IPS DF 4.7 (cell line): ENCODE results near the gene MRPL18.
"Not testable (repeated sequence)": the region's sequence is repeated elsewhere in the genome, so short reads cannot be mapped to it uniquely, and the experiment has no call there.

ENCODE experiments used
- DNase-seq: peaks from one replicate; pipeline ENCODE4 v3.0.0-alpha.2; 2013; ENCODE audit warnings: low spot score; ENCODE audit errors: extremely low read depth

The MRPL18 gene

DNA sequence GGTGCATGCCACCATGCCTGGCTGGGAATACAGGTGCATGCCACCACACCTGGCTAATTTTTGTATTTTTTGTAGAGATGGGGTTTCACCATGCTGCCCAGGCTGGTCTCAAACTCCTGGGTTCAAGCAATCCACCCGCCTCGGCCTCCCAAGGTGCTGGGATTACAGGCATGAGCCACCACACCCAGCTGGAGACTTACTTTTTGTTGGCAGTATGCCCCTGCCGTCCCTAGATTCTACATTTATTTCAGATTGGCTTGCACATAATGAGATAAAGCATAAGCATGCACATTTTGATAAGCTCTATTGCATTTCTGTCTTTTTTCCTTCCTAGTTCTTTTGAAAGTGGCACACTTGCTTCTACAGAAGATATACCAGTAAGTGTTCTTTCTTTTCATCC is 26.5 kb downstream of the MRPL18 start:
- not testable (repeated sequence) for DNase-seq

DNA sequence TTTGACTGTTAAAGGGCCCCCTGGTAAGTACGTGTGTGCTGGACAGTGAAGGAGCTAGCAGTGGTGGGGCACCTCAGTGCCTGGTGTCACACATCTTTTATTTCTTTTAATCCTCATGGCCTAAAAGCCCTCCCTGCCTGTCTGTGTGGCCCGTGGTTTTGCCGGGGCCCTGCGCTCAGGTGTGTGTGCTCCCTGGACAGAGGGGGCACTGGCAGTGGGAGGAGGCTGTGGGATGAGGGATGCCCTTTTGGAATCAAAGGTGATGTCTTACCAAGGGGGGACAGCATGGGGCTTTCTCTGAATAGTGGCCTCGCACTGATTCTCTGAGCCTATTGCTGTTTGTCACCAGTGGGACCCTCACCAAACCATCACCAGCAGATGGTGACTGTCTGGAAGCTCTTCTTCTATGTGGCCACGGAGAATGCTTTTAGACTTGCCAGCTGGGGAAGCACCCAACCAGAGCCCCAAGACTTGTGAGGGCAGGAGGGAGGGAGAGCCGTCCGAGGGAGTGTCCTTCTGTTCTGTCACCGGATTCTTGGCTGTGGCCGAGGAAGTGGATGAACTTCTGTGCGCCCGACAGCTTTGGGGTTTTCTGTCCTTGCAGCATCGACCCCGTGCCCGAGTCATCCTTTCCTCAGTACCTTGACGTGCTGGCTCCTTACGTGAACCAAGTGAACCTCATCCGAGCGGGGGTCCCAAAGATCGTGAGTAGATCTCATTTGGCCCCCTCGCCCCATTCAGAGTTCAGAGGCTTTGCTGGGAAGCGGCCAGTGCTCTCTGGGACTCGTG is 27.9 kb downstream of the MRPL18 start:
- no peak for DNase-seq

DNA sequence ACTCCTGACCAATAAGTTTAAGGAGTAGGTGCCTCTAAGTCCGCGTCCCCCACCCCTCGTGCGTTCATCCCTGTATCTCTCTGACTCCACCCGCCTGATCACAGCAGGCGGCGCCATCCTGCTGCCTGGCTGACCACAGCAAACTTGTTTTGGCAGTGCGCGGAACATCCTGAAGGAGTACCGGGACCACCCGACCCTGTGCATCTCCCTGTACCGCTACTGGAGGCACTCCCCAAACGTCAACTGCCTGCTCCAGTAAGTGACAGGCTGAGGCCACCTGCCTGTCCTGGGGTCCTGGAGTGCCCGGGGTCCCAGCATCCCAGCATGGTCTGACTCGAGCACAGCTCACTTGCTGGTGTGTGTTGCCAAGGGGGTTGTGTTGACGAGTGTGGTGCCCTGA is 28.8 kb downstream of the MRPL18 start:
- no peak for DNase-seq

DNA sequence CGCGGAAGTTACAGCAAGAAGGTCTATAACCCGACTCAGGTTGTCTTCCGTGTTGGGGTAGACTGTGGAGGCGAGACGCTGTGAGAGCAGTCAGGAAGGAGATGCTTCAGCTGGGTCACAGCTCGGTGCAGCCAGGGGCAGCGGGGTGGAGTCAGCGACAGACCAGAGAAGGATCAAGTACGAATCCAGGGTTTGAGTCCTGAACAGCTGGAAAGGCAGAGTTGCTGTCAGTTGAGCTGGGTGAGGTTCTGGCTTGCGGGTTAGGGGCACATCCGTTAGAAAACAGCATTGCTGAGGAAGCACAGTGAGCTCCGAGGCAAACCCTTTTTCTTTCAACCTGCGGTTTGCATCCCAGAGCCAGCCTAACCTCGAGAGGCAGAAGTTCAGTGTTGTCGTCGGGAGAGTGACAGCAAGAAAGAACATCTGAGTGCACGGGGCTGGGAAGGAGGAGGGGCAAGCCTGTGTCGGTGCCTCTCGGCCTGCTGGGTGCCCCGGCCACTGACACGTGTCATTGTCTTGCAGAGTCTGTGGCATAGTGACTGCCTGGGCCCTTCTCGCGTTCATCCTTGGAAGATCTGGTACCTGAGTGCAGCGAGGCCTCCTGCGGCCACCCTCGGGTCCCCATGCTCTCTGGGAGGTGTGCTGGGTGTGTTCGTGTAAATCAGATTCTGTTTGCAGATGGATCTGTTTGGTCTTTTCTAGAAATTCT is 29.8 kb downstream of the MRPL18 start:
- no peak for DNase-seq

DNA sequence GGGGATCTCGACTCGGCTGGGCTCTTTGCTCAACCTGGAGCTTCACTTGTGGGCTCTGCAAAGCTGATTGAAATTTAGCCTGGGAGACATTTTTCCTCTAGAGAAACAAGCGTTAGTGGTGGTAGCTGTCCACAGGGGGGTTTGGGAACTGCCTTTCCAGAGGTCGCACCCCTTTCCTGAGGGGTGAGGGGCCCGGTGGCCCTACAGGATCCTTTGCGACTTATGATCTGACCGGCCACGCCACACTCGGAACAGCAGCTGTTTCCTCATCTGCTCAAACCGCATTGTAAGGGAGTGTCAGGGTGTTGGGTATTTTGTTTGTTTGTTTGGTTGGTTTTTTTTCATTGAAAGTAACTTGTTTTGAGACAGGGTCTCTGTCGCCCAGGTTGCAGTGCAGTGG is 30.9 kb downstream of the MRPL18 start:
- no peak for DNase-seq

DNA sequence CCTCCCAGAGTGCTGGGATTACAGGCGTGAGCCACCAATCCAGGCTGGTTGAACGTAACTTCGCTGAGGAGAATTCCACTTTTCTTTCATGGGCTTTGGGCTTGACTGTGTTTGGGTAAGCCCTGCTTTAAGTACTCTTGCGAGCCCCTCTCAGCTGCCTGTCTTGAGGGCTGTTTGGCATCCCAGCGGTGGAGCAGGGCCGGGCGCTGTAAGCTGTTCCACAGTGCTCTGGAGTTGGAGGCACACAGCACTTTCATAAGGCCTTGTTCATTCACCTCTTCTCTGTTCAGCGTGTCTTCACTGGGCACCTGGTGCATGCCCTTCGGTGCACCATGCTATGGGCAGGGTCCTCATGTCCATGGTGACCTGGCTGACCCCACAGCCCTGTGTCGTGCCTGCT is 31.5 kb downstream of the MRPL18 start:
- DNase-seq: no peak

DNA sequence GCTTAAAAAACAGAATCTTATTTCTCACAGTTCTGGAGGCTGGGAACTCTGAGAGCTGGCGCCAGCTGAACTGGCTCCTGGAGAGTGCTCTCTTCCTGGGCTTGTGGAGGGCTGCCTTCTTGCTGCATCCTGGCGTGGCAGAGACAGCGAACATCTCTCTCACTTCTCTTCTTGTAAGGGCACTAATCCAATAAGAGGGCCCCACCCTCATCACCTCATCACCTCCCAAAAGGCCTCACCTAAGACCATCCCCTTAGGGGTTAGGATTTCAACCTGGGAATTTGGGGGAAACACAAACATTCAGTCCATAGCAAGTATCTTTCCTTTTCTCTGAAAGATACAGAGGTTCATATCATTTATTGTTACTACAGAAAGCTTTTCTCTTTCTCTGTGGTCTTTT is 33.7 kb downstream of the MRPL18 start:
- DNase-seq: no peak

DNA sequence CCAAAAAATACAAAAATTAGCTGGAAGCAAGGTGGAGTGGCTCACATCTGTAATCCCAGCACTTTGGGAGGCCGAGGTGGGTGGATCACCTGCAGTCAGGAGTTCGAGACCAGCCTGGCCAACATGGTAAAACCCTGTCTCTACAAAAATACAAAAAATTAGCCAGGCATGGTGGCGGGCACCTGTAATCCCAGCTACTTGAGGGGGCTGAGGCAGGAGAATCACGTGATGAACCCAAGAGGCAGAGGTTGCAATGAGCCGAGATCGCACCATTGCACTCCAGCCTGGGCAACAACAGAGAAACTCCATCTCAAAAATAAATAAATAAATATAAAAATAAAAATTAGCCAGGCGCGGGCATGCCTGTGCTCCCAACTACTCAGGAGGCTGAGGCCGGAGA is 34.4 kb downstream of the MRPL18 start:
- not testable (repeated sequence) for DNase-seq

DNA sequence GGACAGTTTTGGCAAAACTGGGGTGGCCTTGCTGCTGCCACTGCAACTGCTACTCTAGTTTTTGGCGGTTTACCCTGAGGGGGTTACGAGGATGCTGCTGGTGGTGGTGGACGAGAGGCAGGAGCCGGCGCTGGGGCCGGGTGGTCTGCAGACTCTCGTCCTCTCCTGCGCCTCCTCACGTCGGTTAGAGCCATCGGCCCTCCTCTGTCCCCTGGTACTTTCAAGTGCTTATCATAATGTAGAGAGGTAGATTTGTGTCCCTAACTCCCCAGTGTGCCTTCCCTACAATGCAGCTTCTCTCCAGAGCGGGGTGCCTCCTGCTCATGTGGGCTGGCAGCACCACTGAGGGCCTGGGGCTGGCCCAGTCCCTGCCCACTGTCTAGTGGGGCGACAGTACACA is 35.7 kb downstream of the MRPL18 start:
- no peak for DNase-seq

DNA sequence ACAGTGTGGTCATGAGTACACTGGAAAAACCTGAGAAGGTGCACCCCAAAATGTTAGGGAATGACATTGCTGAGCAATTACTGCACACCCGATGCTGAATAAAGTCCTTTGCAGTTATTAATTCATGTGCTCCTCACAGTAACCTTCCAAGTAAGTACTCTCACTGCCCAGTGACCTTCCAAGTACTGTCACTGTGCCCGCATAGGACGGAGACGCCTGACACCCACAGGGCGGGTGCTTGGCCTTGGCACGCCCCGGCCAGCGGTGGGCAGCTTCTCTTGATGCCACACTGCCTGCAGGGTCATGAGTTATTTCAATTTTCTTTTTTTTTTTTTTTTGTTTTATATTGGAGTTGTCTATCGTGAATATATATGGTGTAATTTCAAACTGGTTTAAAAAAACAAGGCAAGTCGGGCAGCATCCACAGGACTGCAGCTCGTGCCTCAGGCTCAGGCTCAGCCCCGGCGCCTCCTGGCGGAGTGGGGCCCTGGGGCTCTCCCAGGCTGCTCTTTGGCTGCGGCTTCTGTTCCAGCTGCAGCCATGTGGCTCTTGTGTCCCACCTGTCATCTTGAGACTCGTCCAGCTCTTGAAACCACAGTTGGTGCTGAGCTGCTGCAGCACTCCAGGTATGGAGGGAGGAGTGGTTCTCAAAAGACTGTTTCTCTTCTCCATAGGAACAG is 36.8 kb downstream of the MRPL18 start:
- no peak for DNase-seq

DNA sequence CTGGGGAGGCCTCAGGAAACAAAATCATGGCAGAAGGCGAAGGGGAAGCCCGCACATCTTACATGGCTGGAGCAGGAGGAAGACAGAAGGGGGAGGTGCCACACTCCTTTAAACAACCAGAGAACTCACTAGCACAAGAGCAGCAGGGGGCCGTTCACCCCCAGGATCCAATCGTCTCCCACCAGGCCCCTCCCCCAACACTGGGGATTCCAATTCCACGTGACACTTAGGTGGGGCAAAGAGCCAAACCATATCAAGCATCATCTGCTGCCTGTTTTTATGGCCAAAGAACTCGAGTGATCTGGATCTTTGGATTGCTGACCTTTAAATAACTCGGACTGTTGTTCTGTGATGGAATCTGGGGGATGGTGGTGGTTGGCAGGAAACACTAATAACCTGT is 37.8 kb downstream of the MRPL18 start:
- DNase-seq: no peak

DNA sequence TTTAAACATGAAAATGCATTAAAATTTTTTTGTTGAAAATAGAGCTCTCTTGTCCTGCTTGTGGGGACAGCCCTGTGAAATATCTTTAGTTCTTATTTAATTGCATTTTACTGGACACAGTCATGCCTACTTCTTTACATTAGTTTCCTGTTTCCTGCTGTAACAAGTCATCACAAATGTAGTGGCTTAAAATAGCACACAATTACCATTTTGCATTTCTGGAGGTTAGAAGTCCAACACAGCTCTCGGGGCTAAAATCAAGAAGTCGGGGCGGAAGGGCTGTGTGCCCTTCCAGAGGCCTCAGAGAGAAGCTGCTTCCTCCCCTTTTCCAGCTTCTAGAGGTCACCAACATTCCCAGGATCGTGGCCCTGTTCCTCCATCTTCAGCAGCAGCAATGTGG is 39.3 kb downstream of the MRPL18 start:
- no peak for DNase-seq

DNA sequence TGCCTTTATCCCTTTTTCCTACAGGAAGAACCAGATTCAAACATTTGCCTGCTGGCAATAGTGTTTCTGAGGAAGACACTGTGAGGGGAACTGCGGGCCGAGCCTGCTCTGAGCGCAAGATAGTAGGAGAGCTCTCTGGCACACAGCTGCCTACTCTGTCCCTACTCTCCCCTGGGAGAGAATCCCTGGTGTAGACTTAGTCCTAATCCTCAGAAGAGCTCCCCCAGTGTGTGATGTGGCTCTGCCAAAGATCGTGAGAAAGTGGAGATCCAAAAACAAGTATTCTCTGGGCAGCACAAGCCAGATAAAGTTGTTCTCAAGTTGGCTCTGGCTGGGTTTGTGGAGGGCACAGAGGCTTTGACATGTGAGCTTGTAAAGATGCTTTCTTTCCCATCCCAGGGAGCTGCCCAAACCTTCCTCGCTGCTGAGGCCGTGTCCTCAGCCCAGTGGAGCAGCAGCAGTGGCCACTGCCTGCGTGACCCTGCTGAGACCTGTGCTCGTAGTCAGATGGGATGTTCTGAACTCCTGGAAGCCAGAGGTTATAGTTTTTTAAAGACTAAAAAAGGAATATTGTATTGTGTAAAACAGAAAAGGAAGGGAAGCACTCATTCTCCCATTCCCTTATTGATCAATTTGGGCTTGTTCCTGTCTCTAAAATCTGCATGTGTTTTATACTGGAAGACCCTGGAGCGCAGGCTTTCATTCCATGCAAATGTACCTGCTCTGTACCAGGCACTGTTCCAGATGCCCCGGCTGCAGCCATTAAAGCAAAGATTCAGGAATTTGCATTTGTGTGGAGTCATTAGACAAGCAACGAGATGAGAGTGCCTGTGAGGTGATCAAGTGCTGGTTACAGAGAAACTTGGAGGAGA is 40.5 kb downstream of the MRPL18 start:
- no peak for DNase-seq

DNA sequence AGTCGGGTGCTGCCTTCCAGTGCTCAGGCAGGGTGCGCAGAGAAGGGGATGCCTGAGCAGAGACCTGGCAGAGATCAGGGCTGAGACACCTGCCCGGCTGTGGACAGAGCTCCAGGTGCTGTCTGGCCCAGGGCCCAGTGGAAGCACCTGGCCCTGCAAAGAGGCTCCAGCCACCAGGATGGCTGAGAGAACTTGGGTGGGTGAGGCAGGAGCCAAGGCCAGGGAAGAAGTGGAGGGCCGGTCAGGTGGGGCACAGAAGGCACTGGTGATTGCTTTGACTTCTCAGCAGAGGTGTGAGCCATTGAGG is 41.1 kb downstream of the MRPL18 start:
- no peak for DNase-seq

DNA sequence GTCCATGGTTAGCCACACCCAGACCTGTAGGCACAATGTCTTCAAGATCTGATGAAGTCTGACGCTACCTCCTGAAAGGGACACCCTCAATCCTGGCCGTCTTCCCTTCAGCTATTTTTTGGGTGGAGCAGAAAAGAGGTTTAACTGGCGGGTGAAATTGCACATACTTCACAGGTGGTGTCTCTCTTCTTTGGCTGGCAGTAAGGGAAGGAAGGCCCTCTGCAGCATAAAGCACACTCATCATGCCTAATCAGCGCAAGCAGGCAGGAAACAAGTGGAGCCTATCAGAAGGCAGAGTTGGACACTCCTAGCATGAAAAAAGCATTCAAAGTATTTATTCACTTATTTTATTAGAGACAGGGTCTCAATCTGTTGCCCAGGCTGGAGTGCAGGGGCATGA is 42.7 kb downstream of the MRPL18 start:
- no peak for DNase-seq

DNA sequence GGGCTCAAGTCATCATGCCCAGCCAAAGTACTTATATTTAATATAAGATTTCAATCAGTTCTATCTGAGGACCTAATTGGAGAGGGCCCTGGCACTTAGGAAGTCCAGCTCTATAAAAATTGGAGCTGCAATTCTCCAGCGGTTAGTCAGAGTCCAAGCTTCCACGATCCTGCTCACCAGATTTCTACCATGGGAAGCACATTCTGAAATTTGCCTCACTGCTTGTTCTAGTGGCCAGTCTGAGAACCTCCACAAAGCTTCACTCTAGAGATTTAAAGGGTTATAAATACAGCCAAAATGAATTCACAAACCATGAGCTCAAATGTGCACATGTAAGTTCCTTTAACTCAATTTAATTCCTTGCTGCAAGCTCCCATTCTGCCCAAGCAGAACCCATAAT is 43.3 kb downstream of the MRPL18 start:
- no peak for DNase-seq

DNA sequence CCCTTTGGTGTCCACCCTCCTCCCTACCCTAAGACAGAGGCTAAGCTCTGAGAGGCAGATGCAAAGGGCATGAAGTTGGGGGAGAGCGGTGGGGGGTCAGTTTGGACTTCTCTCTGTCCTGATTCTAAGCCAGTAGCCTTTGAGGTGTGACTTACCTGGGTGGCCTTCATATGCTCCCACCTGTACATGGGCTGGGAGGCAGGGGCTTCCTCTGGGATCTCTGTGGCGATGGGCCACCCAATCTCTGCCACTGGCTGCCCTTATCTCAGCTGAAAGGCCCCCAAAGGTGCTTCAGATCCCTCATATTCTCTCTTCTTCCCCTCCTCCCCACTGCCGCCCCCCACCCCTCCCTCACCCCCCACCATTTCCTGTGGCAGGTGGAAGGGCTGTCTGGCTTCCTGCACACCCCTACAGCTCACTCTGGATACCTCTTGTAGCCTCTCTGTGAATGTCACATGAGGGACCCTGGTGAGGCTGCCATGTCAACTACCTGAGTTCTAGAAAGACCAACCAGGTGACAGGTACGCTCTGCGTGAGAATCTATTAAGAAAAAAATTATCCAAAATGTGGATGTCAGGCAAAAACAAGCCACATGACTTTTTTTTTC is 43.8 kb downstream of the MRPL18 start:
- no peak for DNase-seq

DNA sequence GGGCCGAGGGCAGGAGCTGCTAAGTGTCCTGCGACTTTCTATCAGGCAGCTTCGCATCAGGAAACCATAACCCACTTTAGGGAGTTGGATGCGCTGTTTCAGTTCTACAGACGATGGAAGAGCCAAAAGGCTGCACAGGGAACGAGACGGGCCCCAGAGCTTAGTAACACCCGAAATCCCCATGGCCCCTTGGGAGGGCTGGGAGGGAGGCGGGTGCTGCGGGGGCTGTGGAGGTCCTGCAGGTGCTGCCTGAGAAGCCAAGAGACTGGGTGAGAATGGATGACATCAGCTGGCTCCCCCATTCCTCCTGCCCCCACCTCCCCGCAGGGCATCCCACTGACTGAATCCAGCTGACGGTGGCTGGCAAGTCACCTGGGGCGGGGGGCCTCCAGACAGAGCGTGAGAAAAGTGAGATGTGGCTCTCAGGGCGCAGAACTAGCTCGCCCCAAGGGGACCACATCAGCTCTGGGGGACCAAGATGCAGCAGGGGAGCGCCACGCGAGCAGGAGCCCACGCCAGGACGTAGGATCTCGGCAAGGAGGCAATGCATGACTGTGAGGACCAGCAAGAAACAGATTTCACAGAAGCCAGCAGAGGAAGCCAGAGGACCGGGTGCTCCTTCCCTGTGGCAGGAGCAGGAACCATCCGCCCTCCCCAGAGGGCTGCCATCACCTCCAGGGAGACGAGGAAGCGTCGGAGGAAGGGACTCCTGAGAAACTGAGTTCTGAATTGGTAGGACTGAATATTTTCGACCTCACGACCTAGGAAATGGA is 46.6 kb downstream of the MRPL18 start:
- DNase-seq: no peak

DNA sequence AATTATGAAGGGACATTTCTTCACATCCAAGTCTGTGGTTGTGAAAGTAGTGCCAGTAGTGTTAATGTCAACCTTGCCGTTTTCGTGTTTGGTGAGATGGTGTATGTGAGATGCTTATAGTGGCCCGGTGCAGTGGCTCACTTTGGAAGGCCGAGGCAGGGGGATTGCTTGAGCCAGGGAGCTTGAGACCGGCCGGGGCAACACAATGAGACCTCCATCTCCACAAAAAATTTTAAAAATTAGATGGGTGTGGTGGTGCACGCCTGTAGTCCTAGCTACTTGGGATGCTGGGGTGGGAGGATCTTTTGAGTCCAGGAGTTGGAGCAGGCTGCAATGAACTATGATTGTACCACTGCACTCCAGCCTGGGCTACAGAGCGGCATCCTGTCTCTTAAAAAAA is 47.2 kb downstream of the MRPL18 start:
- DNase-seq: no peak

DNA sequence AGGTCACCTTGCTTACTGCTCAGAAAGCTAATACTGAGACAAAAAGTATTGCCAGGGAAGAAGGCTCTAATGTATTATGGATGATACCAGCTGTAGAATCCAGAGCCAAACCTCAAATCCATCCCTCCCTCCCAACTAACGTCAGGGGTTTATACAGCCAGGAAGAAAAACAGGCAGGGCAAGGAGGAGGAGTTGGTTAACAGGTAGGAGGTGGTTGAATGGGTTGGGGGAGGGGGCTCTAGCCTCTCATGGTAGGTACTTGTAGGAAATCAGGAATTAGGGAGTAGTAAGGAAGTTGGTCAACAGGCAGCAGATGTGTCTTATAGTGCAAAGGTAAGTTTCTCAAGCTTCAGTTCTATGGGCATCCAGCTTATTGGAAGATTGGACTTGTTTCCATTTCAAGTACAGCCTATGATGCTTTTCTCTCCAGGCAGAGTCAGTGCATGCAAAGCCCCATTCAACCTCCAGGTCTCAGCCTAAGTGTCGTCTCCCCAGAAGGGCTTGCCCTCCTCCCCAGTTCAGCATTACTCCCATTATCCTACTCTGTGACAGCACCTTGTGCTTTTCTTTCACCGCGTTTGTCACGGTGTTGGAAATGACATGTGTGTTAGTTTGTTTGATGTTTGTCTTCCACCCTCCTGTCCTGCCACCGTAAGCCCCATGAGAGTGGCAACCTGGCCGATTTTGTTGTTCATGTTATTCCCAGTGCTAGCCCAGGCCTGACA is 47.9 kb downstream of the MRPL18 start:
- DNase-seq: no peak
